Epidermal melanocyte (primary cell): Measurements from ENCODE around the gene TMEM269.
A peak's percentile ranks its signal among the peaks of the same experiment; 100 is the strongest.

Experiments
- DNase-seq: peaks from one replicate; pipeline ENCODE4 v3.0.0; 2011; ENCODE audit warnings: low spot score; ENCODE audit not compliant: insufficient read length

The TMEM269 gene

GRCh38 chr1:42821690-42822089 is 36.9 kb downstream of the TMEM269 start:
- DNase-seq: no peak

- DNase-seq: no peak
Measured at GRCh38 chr1:42822800-42823392, 38.1 kb downstream of the TMEM269 start.

GRCh38 chr1:42824481-42825035 is 39.8 kb downstream of the TMEM269 start:
- DNase-seq: no peak

- no peak for DNase-seq
Measured at GRCh38 chr1:42825036-42825851, 40.5 kb downstream of the TMEM269 start.

- no peak for DNase-seq
Measured at GRCh38 chr1:42830631-42831030, 45.8 kb downstream of the TMEM269 start.

- DNase-seq: no peak
Measured at GRCh38 chr1:42831273-42831672, 46.5 kb downstream of the TMEM269 start.

- no peak for DNase-seq
Measured at GRCh38 chr1:42832641-42833240, 48.0 kb downstream of the TMEM269 start.

- no peak for DNase-seq
Measured at GRCh38 chr1:42833981-42834380, 49.2 kb downstream of the TMEM269 start.

GRCh38 chr1:42834803-42835202 is 50.0 kb downstream of the TMEM269 start:
- no peak for DNase-seq

- DNase-seq: no peak
Measured at GRCh38 chr1:42835422-42835821, 50.6 kb downstream of the TMEM269 start.

GRCh38 chr1:42837709-42838108 is 52.9 kb downstream of the TMEM269 start:
- no peak for DNase-seq

- no peak for DNase-seq
Measured at GRCh38 chr1:42838482-42839190, 53.8 kb downstream of the TMEM269 start.

- no peak for DNase-seq
Measured at GRCh38 chr1:42841010-42841409, 56.2 kb downstream of the TMEM269 start.

GRCh38 chr1:42841440-42842147 is 56.8 kb downstream of the TMEM269 start:
- DNase-seq: no peak

GRCh38 chr1:42844592-42845140 is 59.9 kb downstream of the TMEM269 start:
- no peak for DNase-seq

GRCh38 chr1:42845193-42845592 is 60.4 kb downstream of the TMEM269 start:
- no peak for DNase-seq

- no peak for DNase-seq
Measured at GRCh38 chr1:42845866-42846256, 61.1 kb downstream of the TMEM269 start.

- peak; percentile 99 for DNase-seq
Measured at GRCh38 chr1:42846257-42847110, 61.7 kb downstream of the TMEM269 start, which contains the start of gene ZNF691. TSS of gene ZNF691 (plus strand) at chr1:42846613. CDS start at chr1:42849659, 3,046 bp downstream.

- no peak for DNase-seq
Measured at GRCh38 chr1:42847111-42847595, 62.4 kb downstream of the TMEM269 start.
